AG04450 (cell line): ENCODE data around the gene CADM1. TPM values are rescaled to one million over a fixed set of nuclear protein-coding genes. Genes with fewer than 3 reads are reported as not detected.

Experiments used
- CTCF ChIA-PET: fragments of 300-600, 350-600 bp; formaldehyde crosslinking; extraction: SDS; loops from one replicate; lab custom pipeline; 2022; ENCODE audit warnings: antibody characterized with exemption, inconsistent platforms; lab: Charles Lee
- POLR2A ChIA-PET: fragments of 350-600 bp; formaldehyde crosslinking; extraction: SDS; loops from one replicate; lab custom pipeline; 2021; ENCODE audit warnings: antibody characterized with exemption, inconsistent platforms; lab: Yijun Ruan, JAX
- DNase-seq: peaks from one replicate; pipeline ENCODE4 v3.0.0-alpha.2; 2011; ENCODE audit warnings: low read depth, low spot score
- H3K27ac ChIP-seq: one replicate; pipeline ENCODE4 v1.5.1; 2012; ENCODE audit warnings: low read depth, low read length, control low read depth
- H3K27me3 ChIP-seq: one replicate; pipeline ENCODE4 v1.6.0; 2012; ENCODE audit warnings: low read length; ENCODE audit not compliant: control insufficient read depth, insufficient read depth
- H3K4me3 ChIP-seq: 2 replicates; pipeline ENCODE4 v1.5.1; 2011; ENCODE audit warnings: mild to moderate bottlenecking, low read depth, low read length, control low read depth
- H3K9me3 ChIP-seq: 2 replicates; pipeline ENCODE4 v1.5.1; 2012; ENCODE audit warnings: low read length; ENCODE audit not compliant: control insufficient read depth, insufficient read depth
- CTCF ChIP-seq: IDR thresholded peaks from 2 replicates; pipeline ENCODE4 v1.5.1; 2011; ENCODE audit warnings: low read depth, low read length, control low read depth, inconsistent platforms
- polyA plus RNA-seq: library from polyadenylated mRNA; depleted of rRNA; stranded (reverse); fragments of >200 nt; gene quantifications from 2 replicates; pipeline ENCODE4 v1.2.3, GENCODE V29; 2011

The CADM1 gene
- polyA plus RNA-seq, 1 experiment = 70.7 TPM

GRCh38 chr11:115286614-115287013, 217.6 kb downstream of the CADM1 start:
- POLR2A ChIA-PET = interaction anchor here (0.6 kb wide), 1 partner anchor 103 kb away, joined by 9 read pairs; no protein-coding TSS in a partner anchor
- Histone ChIP-seq H3K27me3 (no peaks in the 10 kb centered on the region), H3K27ac (no peak overlapping the region), H3K4me3 (no peak overlapping the region), H3K9me3 (no peaks in the 10 kb centered on the region)
- CTCF ChIA-PET = interaction anchor here (0.8 to 0.9 kb wide), 2 partner anchors 10 to 38 kb away, joined by 3 read pairs; no protein-coding TSS in a partner anchor
- no peak for TF ChIP-seq CTCF
- DNase-seq = no peak

GRCh38 chr11:115284773-115285172, 219.4 kb downstream of the CADM1 start:
- Histone ChIP-seq H3K4me3 (no peak overlapping the region), H3K27me3 (no peaks in the 10 kb centered on the region), H3K27ac (no peak overlapping the region), H3K9me3 (no peaks in the 10 kb centered on the region)
- no peak for DNase-seq
- CTCF ChIA-PET = interaction anchor here (1.5 kb wide), 1 partner anchor 70 kb away, joined by 3 read pairs; no protein-coding TSS in a partner anchor
- TF ChIP-seq CTCF = no peak
- POLR2A ChIA-PET = no interaction called here

- ChIA-PET CTCF (interaction anchor here (1.3 kb wide), 1 partner anchor 32 kb away, joined by 3 read pairs; no protein-coding TSS in a partner anchor), POLR2A (no interaction called here)
- H3K27ac ChIP-seq = no peak overlapping the region
- no peak for TF ChIP-seq CTCF
- H3K27me3 ChIP-seq = no peaks in the 10 kb centered on the region
- no peak for DNase-seq
- H3K4me3 ChIP-seq = no peak overlapping the region
- no peaks in the 10 kb centered on the region for H3K9me3 ChIP-seq
Measured at GRCh38 chr11:115282923-115283322, 221.3 kb downstream of the CADM1 start.

GRCh38 chr11:115280775-115281174, 223.4 kb downstream of the CADM1 start:
- DNase-seq = no peak
- no peak overlapping the region for H3K4me3 ChIP-seq
- no peaks in the 10 kb centered on the region for H3K9me3 ChIP-seq
- no peak for TF ChIP-seq CTCF
- H3K27me3 ChIP-seq = no peaks in the 10 kb centered on the region
- H3K27ac ChIP-seq = peak overlapping the region; percentile 67
- CTCF ChIA-PET = interaction anchor here (0.7 to 2.6 kb wide), 5 partner anchors 10 to 595 kb away, joined by 3 to 11 read pairs (median 3); partner anchors contain the start of gene CADM1
- POLR2A ChIA-PET = interaction anchor here (1.2 to 1.5 kb wide), 2 partner anchors 30 to 342 kb away, joined by 3 read pairs; no protein-coding TSS in a partner anchor
